ENCODE results near the gene FGD3.

GRCh38 chr9:93017621-93018020 lies 70.3 kb downstream of the FGD3 start:
- TF ChIP-seq EZH2 (IDR thresholded peaks at IDR 0.05; ENCODE audit: borderline replicate concordance, low read depth, low read length, severe bottlenecking) (no peak), CTCF (IDR thresholded peaks at IDR 0.05; ENCODE audit: borderline replicate concordance, extremely low read depth, low read length, poor library complexity, severe bottlenecking) (no peak)
